ENCODE data around the gene KIF12. TPM values are rescaled to one million over a fixed set of nuclear protein-coding genes. Genes with fewer than 3 reads are reported as not detected.

Gene KIF12
- total and polyA plus RNA-seq, 2 of the 13 experiments (the other 11 are each of a cell fraction or from before 2014, with no cell fraction given), result 1.8 to 12.5 TPM

DNA sequence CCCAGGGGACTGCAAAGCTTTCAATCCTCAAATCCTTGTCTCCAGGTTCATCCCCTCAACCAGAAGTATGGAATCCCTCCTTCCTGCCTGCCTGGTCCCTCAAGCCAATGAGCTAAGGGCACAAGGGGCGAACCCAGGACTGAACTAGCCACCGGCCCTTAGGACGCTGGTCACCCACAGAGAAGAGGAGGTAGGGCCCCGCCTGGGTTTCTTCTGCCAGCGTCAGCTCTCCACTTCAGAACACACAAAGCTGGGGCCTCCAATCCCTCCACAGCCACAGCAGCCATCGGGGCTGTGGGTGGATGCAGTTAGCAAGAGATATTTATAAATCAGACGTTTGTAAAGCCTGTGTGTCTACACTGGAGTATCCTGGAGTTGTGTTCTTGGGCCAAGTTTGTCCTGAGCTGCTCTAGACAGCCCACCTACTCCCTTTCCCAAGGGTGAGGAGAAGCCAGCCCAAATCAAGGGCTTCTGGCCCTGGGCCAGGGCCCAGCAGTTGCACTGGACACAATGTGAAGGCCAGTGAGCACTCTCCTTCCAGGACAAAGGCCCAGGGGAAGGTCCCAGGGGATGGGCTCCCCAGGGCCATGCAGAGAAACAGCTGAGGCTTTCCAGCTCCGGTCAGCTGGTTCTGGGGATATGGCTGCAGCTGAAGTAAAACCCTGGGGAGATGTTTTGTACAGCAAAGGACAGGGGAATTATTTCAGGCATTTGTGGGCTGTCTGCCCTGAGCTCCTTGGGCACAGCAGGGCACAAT is 39.9 kb downstream of the KIF12 start (continued):
- TF ChIP-seq PATZ1 (CRISPR knock-in tag; IDR thresholded peaks at IDR 0.05), result no peak
- TF ChIP-seq ATRX (CRISPR knock-in tag; IDR thresholded peaks at IDR 0.05; ENCODE audit: borderline replicate concordance), result no peak
- no peak for TF ChIP-seq SOX6 (IDR thresholded peaks at IDR 0.05)
- 0 out of 2 replicates have a peak, but pooled peaks have one; percentile 5 for TF ChIP-seq SOX6 (CRISPR knock-in tag; IDR thresholded peaks at IDR 0.05)
- TF ChIP-seq HCFC1 (IDR thresholded peaks at IDR 0.05; ENCODE audit: low read depth, low read length), result no peak
- no peak for TF ChIP-seq ZNF564 (CRISPR knock-in tag; IDR thresholded peaks at IDR 0.05)
- TF ChIP-seq PAF1 (CRISPR knock-in tag; IDR thresholded peaks at IDR 0.05), result peak; percentile 94
- TF ChIP-seq HNRNPK (IDR thresholded peaks at IDR 0.05; ENCODE audit: low read depth, low read length, poor library complexity, severe bottlenecking), result no peak
- peak; percentile 10; the same call in 1 of the 2 replicates for TF ChIP-seq TFDP2 (CRISPR knock-in tag; IDR thresholded peaks at IDR 0.05)
- no peak for TF ChIP-seq KDM1A (CRISPR knock-in tag; IDR thresholded peaks at IDR 0.05)
- TF ChIP-seq, protein P1, sequence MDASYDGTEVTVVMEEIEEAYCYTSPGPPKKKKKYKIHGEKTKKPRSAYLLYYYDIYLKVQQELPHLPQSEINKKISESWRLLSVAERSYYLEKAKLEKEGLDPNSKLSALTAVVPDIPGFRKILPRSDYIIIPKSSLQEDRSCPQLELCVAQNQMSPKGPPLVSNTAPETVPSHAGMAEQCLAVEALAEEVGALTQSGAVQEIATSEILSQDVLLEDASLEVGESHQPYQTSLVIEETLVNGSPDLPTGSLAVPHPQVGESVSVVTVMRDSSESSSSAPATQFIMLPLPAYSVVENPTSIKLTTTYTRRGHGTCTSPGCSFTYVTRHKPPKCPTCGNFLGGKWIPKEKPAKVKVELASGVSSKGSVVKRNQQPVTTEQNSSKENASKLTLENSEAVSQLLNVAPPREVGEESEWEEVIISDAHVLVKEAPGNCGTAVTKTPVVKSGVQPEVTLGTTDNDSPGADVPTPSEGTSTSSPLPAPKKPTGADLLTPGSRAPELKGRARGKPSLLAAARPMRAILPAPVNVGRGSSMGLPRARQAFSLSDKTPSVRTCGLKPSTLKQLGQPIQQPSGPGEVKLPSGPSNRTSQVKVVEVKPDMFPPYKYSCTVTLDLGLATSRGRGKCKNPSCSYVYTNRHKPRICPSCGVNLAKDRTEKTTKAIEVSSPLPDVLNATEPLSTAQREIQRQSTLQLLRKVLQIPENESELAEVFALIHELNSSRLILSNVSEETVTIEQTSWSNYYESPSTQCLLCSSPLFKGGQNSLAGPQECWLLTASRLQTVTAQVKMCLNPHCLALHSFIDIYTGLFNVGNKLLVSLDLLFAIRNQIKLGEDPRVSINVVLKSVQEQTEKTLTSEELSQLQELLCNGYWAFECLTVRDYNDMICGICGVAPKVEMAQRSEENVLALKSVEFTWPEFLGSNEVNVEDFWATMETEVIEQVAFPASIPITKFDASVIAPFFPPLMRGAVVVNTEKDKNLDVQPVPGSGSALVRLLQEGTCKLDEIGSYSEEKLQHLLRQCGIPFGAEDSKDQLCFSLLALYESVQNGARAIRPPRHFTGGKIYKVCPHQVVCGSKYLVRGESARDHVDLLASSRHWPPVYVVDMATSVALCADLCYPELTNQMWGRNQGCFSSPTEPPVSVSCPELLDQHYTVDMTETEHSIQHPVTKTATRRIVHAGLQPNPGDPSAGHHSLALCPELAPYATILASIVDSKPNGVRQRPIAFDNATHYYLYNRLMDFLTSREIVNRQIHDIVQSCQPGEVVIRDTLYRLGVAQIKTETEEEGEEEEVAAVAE (CRISPR knock-in tag; IDR thresholded peaks at IDR 0.05; ENCODE audit: borderline replicate concordance), result peak; percentile 44; the same call in 1 of the 2 replicates
- no peak for TF ChIP-seq ZNF414 (CRISPR knock-in tag; IDR thresholded peaks at IDR 0.05)
- TF ChIP-seq BRF2 (CRISPR knock-in tag; IDR thresholded peaks at IDR 0.05), result peak; percentile 82
- no peak for TF ChIP-seq PCBP2 (optimal IDR thresholded peaks at IDR 0.05; ENCODE audit: low read depth, low read length, poor library complexity, severe bottlenecking)
- no peak for TF ChIP-seq AHR (CRISPR knock-in tag; IDR thresholded peaks at IDR 0.05)
- TF ChIP-seq, protein P2, sequence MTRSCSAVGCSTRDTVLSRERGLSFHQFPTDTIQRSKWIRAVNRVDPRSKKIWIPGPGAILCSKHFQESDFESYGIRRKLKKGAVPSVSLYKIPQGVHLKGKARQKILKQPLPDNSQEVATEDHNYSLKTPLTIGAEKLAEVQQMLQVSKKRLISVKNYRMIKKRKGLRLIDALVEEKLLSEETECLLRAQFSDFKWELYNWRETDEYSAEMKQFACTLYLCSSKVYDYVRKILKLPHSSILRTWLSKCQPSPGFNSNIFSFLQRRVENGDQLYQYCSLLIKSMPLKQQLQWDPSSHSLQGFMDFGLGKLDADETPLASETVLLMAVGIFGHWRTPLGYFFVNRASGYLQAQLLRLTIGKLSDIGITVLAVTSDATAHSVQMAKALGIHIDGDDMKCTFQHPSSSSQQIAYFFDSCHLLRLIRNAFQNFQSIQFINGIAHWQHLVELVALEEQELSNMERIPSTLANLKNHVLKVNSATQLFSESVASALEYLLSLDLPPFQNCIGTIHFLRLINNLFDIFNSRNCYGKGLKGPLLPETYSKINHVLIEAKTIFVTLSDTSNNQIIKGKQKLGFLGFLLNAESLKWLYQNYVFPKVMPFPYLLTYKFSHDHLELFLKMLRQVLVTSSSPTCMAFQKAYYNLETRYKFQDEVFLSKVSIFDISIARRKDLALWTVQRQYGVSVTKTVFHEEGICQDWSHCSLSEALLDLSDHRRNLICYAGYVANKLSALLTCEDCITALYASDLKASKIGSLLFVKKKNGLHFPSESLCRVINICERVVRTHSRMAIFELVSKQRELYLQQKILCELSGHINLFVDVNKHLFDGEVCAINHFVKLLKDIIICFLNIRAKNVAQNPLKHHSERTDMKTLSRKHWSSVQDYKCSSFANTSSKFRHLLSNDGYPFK (CRISPR knock-in tag; IDR thresholded peaks at IDR 0.05; ENCODE audit: borderline replicate concordance), result no peak; the same call in 1 of the 2 replicates
